ENCODE data around the gene LRRC43.

Gene LRRC43

DNA sequence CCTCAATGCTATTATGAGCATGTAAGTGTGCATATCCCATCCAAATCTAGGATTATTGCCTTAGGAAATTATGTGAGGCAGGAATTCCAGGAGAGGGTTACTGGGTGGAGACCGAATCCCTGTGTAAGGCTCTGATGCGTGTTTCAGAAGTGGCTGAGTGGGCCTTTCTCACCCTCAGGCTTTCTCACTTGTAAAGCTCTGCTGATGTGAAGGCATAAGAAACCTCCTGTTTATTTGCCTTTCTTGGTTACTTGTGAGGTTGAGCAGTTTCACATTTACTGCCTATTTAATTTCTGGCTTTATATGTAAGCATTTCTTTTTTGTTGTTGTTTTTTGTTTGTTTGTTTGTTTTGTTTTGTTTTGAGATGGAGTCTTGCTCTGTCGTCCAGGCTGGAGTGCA is 19.9 kb upstream of the LRRC43 start:
- no peak for DNase-seq (ENCODE audit: low spot score)
- no peaks in the 10 kb centered on the region for H3K9me3 ChIP-seq (replicated peaks in 1 of 2; ENCODE audit: control insufficient read depth in 2 of 2, insufficient read depth in 1 of 2, low read depth in 1 of 2, low read length in 2 of 2)
- H3K9ac ChIP-seq (ENCODE audit: low read depth, low read length, poor library complexity), result no peak overlapping the region
- H4K8ac ChIP-seq (ENCODE audit: low read depth, low read length), result no peak overlapping the region
- no peak overlapping the region for H3K4me3 ChIP-seq (ENCODE audit: low read length in 2 of 2)
- no peak overlapping the region for H3K4ac ChIP-seq (ENCODE audit: low read length)
- H4K91ac ChIP-seq (ENCODE audit: low read depth, low read length, poor library complexity), result no peak overlapping the region
- H2BK120ac ChIP-seq (ENCODE audit: low read depth, low read length), result no peak overlapping the region
- H3K27me3 ChIP-seq (ENCODE audit: control insufficient read depth in 3 of 3, insufficient read depth in 3 of 3, low read depth in 1 of 3, low read length in 3 of 3), result peaks cover 0 to 4% (median 0%) of the 10 kb centered on the region in 3 experiments
- no peaks in the 10 kb centered on the region for H3K36me3 ChIP-seq (replicated peaks in 1 of 2; ENCODE audit: control insufficient read depth in 2 of 2, insufficient read depth in 2 of 2, low read length in 2 of 2)
- no peaks in the 10 kb centered on the region for H3K79me1 ChIP-seq (ENCODE audit: low read depth, low read length)
- H2AK5ac ChIP-seq (ENCODE audit: low read depth, low read length), result no peak overlapping the region
- H3K23ac ChIP-seq (ENCODE audit: low read depth, low read length, poor library complexity), result no peak overlapping the region
- no peak overlapping the region for H3K4me2 ChIP-seq (ENCODE audit: insufficient read depth, low read length, poor library complexity, severe bottlenecking)
- no peak overlapping the region for H2BK15ac ChIP-seq (ENCODE audit: low read length)
- no peak overlapping the region for H3K18ac ChIP-seq (ENCODE audit: low read length)
- no peak overlapping the region for H3K14ac ChIP-seq (ENCODE audit: low read length)
- H2BK5ac ChIP-seq (ENCODE audit: low read length), result no peak overlapping the region
- peaks cover 0 to 6% of the 10 kb centered on the region in 2 donors for H3K4me1 ChIP-seq (ENCODE audit: control insufficient read depth in 2 of 2, insufficient read depth in 1 of 2, low read depth in 1 of 2, low read length in 2 of 2)
- no CpG with 5 or more reads among the region's 3 CpGs for WGBS, 2 donors (ENCODE audit: extremely low coverage in 2 of 2, insufficient read length in 2 of 2, insufficient replicate concordance in 1 of 2)
- no peak overlapping the region for H3K27ac ChIP-seq (replicated peaks; ENCODE audit: low read length)
- H2BK12ac ChIP-seq (ENCODE audit: low read length), result no peak overlapping the region
- no peak overlapping the region for H2AFZ ChIP-seq (ENCODE audit: low read length)

DNA sequence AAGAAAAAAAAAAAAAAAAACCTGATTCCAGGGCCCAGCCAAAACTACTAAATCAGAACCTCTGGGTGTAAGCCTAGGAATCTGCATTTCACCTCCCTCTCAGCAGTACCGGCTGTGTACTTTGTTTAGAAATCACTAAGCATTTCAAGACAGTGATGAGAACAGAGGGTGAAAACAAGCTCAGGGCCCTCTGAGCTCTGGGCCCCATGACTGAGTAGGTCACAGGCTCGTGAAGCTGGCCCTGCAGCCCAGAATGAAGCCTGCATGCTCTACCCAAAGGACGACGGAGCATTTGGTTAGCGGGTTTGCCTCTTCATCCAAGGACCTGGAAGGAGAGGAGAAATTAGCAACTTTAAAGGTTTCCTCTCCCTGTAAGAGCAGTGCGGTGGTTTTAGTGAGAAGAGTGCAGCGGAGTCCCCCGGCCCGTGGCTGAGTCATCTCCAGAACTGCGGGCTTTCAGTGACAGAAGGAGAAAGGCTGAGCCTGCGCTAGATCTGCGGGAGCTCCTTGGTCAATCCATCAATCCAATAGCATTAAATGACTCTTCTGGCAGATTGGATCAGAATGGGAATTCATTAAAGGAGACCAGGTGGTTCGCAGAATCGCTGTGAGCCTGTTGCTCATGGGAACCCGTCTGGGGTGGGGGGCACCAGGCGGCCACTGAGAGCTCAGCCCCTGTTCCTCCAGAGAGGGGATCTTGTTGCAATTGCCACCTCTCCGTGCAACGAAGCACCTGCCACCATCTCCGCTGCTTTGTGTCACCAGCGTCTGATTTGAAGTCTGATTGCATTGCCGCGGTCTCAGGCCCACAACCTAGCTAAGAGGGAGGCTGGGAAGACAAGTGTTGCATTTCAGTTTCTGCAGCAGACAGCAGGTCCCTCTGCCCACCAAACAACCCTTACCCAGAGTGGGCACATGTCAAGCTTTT is 16.2 kb upstream of the LRRC43 start:
- H2BK12ac ChIP-seq (ENCODE audit: low read length), result no peak overlapping the region
- H3K79me1 ChIP-seq (ENCODE audit: low read depth, low read length), result no peaks in the 10 kb centered on the region
- H4K91ac ChIP-seq (ENCODE audit: low read depth, low read length, poor library complexity), result no peak overlapping the region
- H2AK5ac ChIP-seq (ENCODE audit: low read depth, low read length), result no peak overlapping the region
- no peak overlapping the region for H3K4me3 ChIP-seq (ENCODE audit: low read length in 2 of 2)
- no peaks in the 10 kb centered on the region for H3K27me3 ChIP-seq (ENCODE audit: control insufficient read depth in 3 of 3, insufficient read depth in 3 of 3, low read depth in 1 of 3, low read length in 3 of 3)
- H2AFZ ChIP-seq (ENCODE audit: low read length), result peak overlapping the region; percentile 61
- H3K9ac ChIP-seq (ENCODE audit: low read depth, low read length, poor library complexity), result no peak overlapping the region
- no peak overlapping the region for H2BK120ac ChIP-seq (ENCODE audit: low read depth, low read length)
- H3K27ac ChIP-seq (replicated peaks; ENCODE audit: low read length), result no peak overlapping the region
- no peak for DNase-seq (ENCODE audit: low spot score)
- no peaks in the 10 kb centered on the region for H3K36me3 ChIP-seq (replicated peaks in 1 of 2; ENCODE audit: control insufficient read depth in 2 of 2, insufficient read depth in 2 of 2, low read length in 2 of 2)
- H3K23ac ChIP-seq (ENCODE audit: low read depth, low read length, poor library complexity), result no peak overlapping the region
- peaks cover 0 to 6% of the 10 kb centered on the region in 2 donors for H3K4me1 ChIP-seq (ENCODE audit: control insufficient read depth in 2 of 2, insufficient read depth in 1 of 2, low read depth in 1 of 2, low read length in 2 of 2)
- H3K4me2 ChIP-seq (ENCODE audit: insufficient read depth, low read length, poor library complexity, severe bottlenecking), result no peak overlapping the region
- no peak overlapping the region for H2BK5ac ChIP-seq (ENCODE audit: low read length)
- WGBS, 2 donors (ENCODE audit: extremely low coverage in 2 of 2, insufficient read length in 2 of 2, insufficient replicate concordance in 1 of 2), result no CpG with 5 or more reads among the region's 22 CpGs
- H3K14ac ChIP-seq (ENCODE audit: low read length), result no peak overlapping the region
- no peak overlapping the region for H4K8ac ChIP-seq (ENCODE audit: low read depth, low read length)
- H3K9me3 ChIP-seq (replicated peaks in 1 of 2; ENCODE audit: control insufficient read depth in 2 of 2, insufficient read depth in 1 of 2, low read depth in 1 of 2, low read length in 2 of 2), result peaks cover 0 to 2% of the 10 kb centered on the region in 2 donors
- no peak overlapping the region for H3K4ac ChIP-seq (ENCODE audit: low read length)
- no peak overlapping the region for H2BK15ac ChIP-seq (ENCODE audit: low read length)
- H3K18ac ChIP-seq (ENCODE audit: low read length), result no peak overlapping the region

DNA sequence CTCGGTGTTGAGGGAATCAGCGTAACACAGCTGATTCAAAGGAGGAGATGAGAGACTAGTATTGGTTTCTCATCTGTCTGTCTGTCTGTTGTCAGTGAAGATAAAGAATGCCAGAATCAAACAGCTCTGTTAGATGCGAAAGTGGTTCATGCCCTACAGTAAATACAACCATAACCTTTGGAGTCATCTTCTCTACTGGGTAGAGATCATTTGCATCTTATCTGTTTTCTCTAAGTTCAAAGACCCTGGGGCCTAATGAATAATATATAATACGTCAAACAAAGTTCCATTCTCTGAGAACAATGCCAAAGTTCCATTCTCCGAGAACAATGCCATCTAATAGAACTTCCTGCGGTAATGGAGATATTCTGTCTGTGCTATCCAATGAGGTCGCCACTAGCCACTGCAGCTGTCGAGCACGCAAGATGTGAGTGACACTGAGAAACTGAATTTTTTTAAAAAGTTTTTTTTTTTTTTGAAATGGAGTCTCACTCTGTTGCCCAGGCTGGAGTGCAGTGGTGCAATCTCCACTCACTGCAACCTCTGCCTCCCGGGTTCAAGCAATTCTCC is 15.5 kb upstream of the LRRC43 start:
- Histone ChIP-seq H3K27ac (replicated peaks; ENCODE audit: low read length) (no peak overlapping the region), H2BK12ac (ENCODE audit: low read length) (no peak overlapping the region), H2AK5ac (ENCODE audit: low read depth, low read length) (no peak overlapping the region), H3K4me3 (ENCODE audit: low read length in 2 of 2) (no peak overlapping the region), H3K9me3 (replicated peaks in 1 of 2; ENCODE audit: control insufficient read depth in 2 of 2, insufficient read depth in 1 of 2, low read depth in 1 of 2, low read length in 2 of 2) (peaks cover 0 to 2% of the 10 kb centered on the region in 2 donors), H2BK5ac (ENCODE audit: low read length) (no peak overlapping the region), H3K27me3 (ENCODE audit: control insufficient read depth in 3 of 3, insufficient read depth in 3 of 3, low read depth in 1 of 3, low read length in 3 of 3) (no peaks in the 10 kb centered on the region), H3K4me2 (ENCODE audit: insufficient read depth, low read length, poor library complexity, severe bottlenecking) (no peak overlapping the region), H2BK15ac (ENCODE audit: low read length) (no peak overlapping the region), H3K9ac (ENCODE audit: low read depth, low read length, poor library complexity) (no peak overlapping the region), H4K8ac (ENCODE audit: low read depth, low read length) (no peak overlapping the region), H2BK120ac (ENCODE audit: low read depth, low read length) (no peak overlapping the region), H3K14ac (ENCODE audit: low read length) (no peak overlapping the region), H3K36me3 (replicated peaks in 1 of 2; ENCODE audit: control insufficient read depth in 2 of 2, insufficient read depth in 2 of 2, low read length in 2 of 2) (no peaks in the 10 kb centered on the region), H4K91ac (ENCODE audit: low read depth, low read length, poor library complexity) (no peak overlapping the region), H3K79me1 (ENCODE audit: low read depth, low read length) (no peaks in the 10 kb centered on the region), H3K4me1 (ENCODE audit: control insufficient read depth in 2 of 2, insufficient read depth in 1 of 2, low read depth in 1 of 2, low read length in 2 of 2) (peaks cover 0 to 6% of the 10 kb centered on the region in 2 donors), H3K18ac (ENCODE audit: low read length) (no peak overlapping the region), H3K4ac (ENCODE audit: low read length) (no peak overlapping the region), H2AFZ (ENCODE audit: low read length) (peak overlapping the region; percentile 61), H3K23ac (ENCODE audit: low read depth, low read length, poor library complexity) (no peak overlapping the region)
- DNase-seq (ENCODE audit: low spot score), result no peak
- WGBS, 2 donors (ENCODE audit: extremely low coverage in 2 of 2, insufficient read length in 2 of 2, insufficient replicate concordance in 1 of 2), result no CpG with 5 or more reads among the region's 10 CpGs

DNA sequence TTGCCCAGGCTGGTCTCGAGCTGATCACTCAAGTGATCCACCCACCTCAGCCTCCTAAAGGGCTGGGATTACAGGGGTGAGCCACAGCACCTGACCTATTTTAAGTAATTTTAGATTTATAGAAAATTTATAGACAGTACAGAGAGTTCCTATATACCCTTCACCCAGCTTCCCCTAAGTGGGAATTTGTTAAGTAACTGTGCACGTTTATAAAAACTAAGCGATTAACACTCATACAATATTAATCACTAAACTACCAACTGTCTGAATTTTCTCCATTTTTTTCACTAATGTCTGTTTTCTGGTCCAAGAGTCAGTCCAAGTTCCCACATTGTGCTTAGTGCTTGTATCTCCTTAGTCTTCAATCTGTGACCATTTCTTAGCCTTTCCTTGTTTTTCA is 14.4 kb upstream of the LRRC43 start:
- Histone ChIP-seq H2BK12ac (ENCODE audit: low read length) (no peak overlapping the region), H3K4me2 (ENCODE audit: insufficient read depth, low read length, poor library complexity, severe bottlenecking) (no peak overlapping the region), H2BK15ac (ENCODE audit: low read length) (no peak overlapping the region), H3K4ac (ENCODE audit: low read length) (no peak overlapping the region), H2AFZ (ENCODE audit: low read length) (no peak overlapping the region), H3K27me3 (ENCODE audit: control insufficient read depth in 3 of 3, insufficient read depth in 3 of 3, low read depth in 1 of 3, low read length in 3 of 3) (peaks cover 0 to 5% (median 0%) of the 10 kb centered on the region in 3 experiments), H3K4me1 (ENCODE audit: control insufficient read depth in 2 of 2, insufficient read depth in 1 of 2, low read depth in 1 of 2, low read length in 2 of 2) (peaks cover 0 to 6% of the 10 kb centered on the region in 2 donors), H3K23ac (ENCODE audit: low read depth, low read length, poor library complexity) (no peak overlapping the region), H3K14ac (ENCODE audit: low read length) (no peak overlapping the region), H3K36me3 (replicated peaks in 1 of 2; ENCODE audit: control insufficient read depth in 2 of 2, insufficient read depth in 2 of 2, low read length in 2 of 2) (no peaks in the 10 kb centered on the region), H3K18ac (ENCODE audit: low read length) (no peak overlapping the region), H2BK5ac (ENCODE audit: low read length) (no peak overlapping the region), H3K4me3 (ENCODE audit: low read length in 2 of 2) (no peak overlapping the region), H3K9ac (ENCODE audit: low read depth, low read length, poor library complexity) (no peak overlapping the region), H2BK120ac (ENCODE audit: low read depth, low read length) (no peak overlapping the region), H3K9me3 (replicated peaks in 1 of 2; ENCODE audit: control insufficient read depth in 2 of 2, insufficient read depth in 1 of 2, low read depth in 1 of 2, low read length in 2 of 2) (peaks cover 0 to 2% of the 10 kb centered on the region in 2 donors), H3K27ac (replicated peaks; ENCODE audit: low read length) (no peak overlapping the region), H4K91ac (ENCODE audit: low read depth, low read length, poor library complexity) (no peak overlapping the region), H4K8ac (ENCODE audit: low read depth, low read length) (no peak overlapping the region), H3K79me1 (ENCODE audit: low read depth, low read length) (no peaks in the 10 kb centered on the region), H2AK5ac (ENCODE audit: low read depth, low read length) (no peak overlapping the region)
- DNase-seq (ENCODE audit: low spot score), result no peak
- no CpG with 5 or more reads among the region's 3 CpGs for WGBS, 2 donors (ENCODE audit: extremely low coverage in 2 of 2, insufficient read length in 2 of 2, insufficient replicate concordance in 1 of 2)
